Astrocyte (in vitro differentiated cells and primary cell): Measurements from ENCODE around the gene LRP1B. TPM values are rescaled to one million over a fixed set of nuclear protein-coding genes. Genes with fewer than 3 reads are reported as not detected.
"Not testable (repeated sequence)": the region's sequence is repeated elsewhere in the genome, so short reads cannot be mapped to it uniquely, and the experiment has no call there.

Source experiments
- DNase-seq: peaks from one replicate; pipeline ENCODE4 v3.0.0-alpha.2; 2010; ENCODE audit warnings: low read depth
- FAIRE-seq: peaks from 2 replicates; lab custom pipeline; 2011; peaks lifted over from hg19 to GRCh38; lab: Jason Lieb, UNC
- H2AFZ ChIP-seq: 2 replicates; pipeline ENCODE4 v1.6.0; 2012; ENCODE audit warnings: low read depth, low read length, inconsistent platforms
- H3K27ac ChIP-seq: 2 replicates; pipeline ENCODE4 v1.5.1; 2011; ENCODE audit warnings: low read depth, low read length, inconsistent platforms
- H3K27me3 ChIP-seq: 2 replicates; pipeline ENCODE4 v1.6.0; 2011; ENCODE audit warnings: low read length, inconsistent platforms; ENCODE audit not compliant: insufficient read depth
- H3K36me3 ChIP-seq: 2 replicates; pipeline ENCODE4 v1.5.1; 2011; ENCODE audit warnings: low read length, inconsistent platforms; ENCODE audit not compliant: insufficient read depth
- H3K4me1 ChIP-seq: 2 replicates; pipeline ENCODE4 v1.5.1; 2011; ENCODE audit warnings: low read length, inconsistent platforms; ENCODE audit not compliant: insufficient read depth
- H3K4me2 ChIP-seq: 2 replicates; pipeline ENCODE4 v1.6.0; 2012; ENCODE audit warnings: low read length, inconsistent platforms
- H3K4me3 ChIP-seq: 2 replicates; pipeline ENCODE4 v1.5.1; 2011; ENCODE audit warnings: low read depth, mild to moderate bottlenecking, low read length, inconsistent platforms; ENCODE audit not compliant: insufficient read depth
- H3K79me2 ChIP-seq: 2 replicates; pipeline ENCODE4 v1.6.0; 2012; ENCODE audit warnings: mild to moderate bottlenecking, low read length, inconsistent platforms; ENCODE audit not compliant: insufficient read depth
- H3K9ac ChIP-seq: 2 replicates; pipeline ENCODE4 v1.6.0; 2012; ENCODE audit warnings: mild to moderate bottlenecking, low read length, inconsistent platforms
- H3K9me3 ChIP-seq: 2 replicates; pipeline ENCODE4 v1.5.1; 2012; ENCODE audit warnings: low read depth, mild to moderate bottlenecking, low read length, inconsistent platforms; ENCODE audit not compliant: insufficient read depth
- H4K20me1 ChIP-seq: 2 replicates; pipeline ENCODE4 v1.6.0; 2012; ENCODE audit warnings: low read length, inconsistent platforms; ENCODE audit not compliant: insufficient read depth
- H3K27ac Mint-ChIP-seq: one replicate; pipeline ENCODE4 v1.8.0; 2021; ENCODE audit warnings: mild to moderate bottlenecking, mixed read lengths; ENCODE audit not compliant: unreplicated experiment
- H3K27me3 Mint-ChIP-seq: one replicate; pipeline ENCODE4 v1.8.0; 2021; ENCODE audit warnings: low read depth, mixed read lengths; ENCODE audit not compliant: unreplicated experiment
- H3K36me3 Mint-ChIP-seq: one replicate; pipeline ENCODE4 v1.8.0; 2021; ENCODE audit warnings: low read depth, mixed read lengths; ENCODE audit not compliant: unreplicated experiment
- H3K4me1 Mint-ChIP-seq: one replicate; pipeline ENCODE4 v1.8.0; 2021; ENCODE audit warnings: low read depth, mixed read lengths; ENCODE audit not compliant: unreplicated experiment
- H3K4me3 Mint-ChIP-seq: one replicate; pipeline ENCODE4 v1.8.0; 2021; ENCODE audit warnings: mild to moderate bottlenecking, moderate library complexity, mixed read lengths; ENCODE audit not compliant: unreplicated experiment
- H3K9me3 Mint-ChIP-seq: one replicate; pipeline ENCODE4 v1.8.0; 2021; ENCODE audit warnings: mild to moderate bottlenecking, mixed read lengths; ENCODE audit not compliant: unreplicated experiment
- EZH2 ChIP-seq: IDR thresholded peaks from 2 replicates; pipeline ENCODE4 v1.6.1; 2012; ENCODE audit warnings: mild to moderate bottlenecking, low read length, inconsistent platforms; ENCODE audit not compliant: insufficient read depth
- total RNA-seq: library from RNA; stranded (reverse); gene quantifications from 2 replicates; pipeline ENCODE4 v1.2.1, GENCODE V29; 2021
- TF ChIP-seq, protein P1 (sequence below): IDR thresholded peaks from 2 replicates; pipeline ENCODE4 v1.5.1; 2011; ENCODE audit warnings: low read depth, mild to moderate bottlenecking, inconsistent platforms, low read length, moderate library complexity; ENCODE audit not compliant: insufficient read depth

LRP1B gene
- total RNA-seq, 1 donor from 2014 or later, result 1.5 TPM

GRCh38 chr2:140286377-140286776, 1844.4 kb downstream of the LRP1B start:
- Histone ChIP-seq H3K4me3 (no peak overlapping the region), H2AFZ (no peak overlapping the region), H3K4me1 (no peaks in the 10 kb centered on the region), H3K27ac (no peak overlapping the region), H3K9ac (no peak overlapping the region), H3K9me3 (no peaks in the 10 kb centered on the region), H3K4me2 (no peak overlapping the region), H3K36me3 (no peaks in the 10 kb centered on the region), H4K20me1 (no peaks in the 10 kb centered on the region), H3K27me3 (no peaks in the 10 kb centered on the region), H3K79me2 (no peaks in the 10 kb centered on the region)
- H3K36me3 Mint-ChIP-seq, result no peaks in the 10 kb centered on the region
- DNase-seq (no peak), FAIRE-seq (no peak)
- no peak for TF ChIP-seq EZH2
- TF ChIP-seq, protein P1, sequence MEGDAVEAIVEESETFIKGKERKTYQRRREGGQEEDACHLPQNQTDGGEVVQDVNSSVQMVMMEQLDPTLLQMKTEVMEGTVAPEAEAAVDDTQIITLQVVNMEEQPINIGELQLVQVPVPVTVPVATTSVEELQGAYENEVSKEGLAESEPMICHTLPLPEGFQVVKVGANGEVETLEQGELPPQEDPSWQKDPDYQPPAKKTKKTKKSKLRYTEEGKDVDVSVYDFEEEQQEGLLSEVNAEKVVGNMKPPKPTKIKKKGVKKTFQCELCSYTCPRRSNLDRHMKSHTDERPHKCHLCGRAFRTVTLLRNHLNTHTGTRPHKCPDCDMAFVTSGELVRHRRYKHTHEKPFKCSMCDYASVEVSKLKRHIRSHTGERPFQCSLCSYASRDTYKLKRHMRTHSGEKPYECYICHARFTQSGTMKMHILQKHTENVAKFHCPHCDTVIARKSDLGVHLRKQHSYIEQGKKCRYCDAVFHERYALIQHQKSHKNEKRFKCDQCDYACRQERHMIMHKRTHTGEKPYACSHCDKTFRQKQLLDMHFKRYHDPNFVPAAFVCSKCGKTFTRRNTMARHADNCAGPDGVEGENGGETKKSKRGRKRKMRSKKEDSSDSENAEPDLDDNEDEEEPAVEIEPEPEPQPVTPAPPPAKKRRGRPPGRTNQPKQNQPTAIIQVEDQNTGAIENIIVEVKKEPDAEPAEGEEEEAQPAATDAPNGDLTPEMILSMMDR, result no peak
- no peak overlapping the region for H3K4me3 Mint-ChIP-seq
- no peaks in the 10 kb centered on the region for H3K9me3 Mint-ChIP-seq
- no peaks in the 10 kb centered on the region for H3K27me3 Mint-ChIP-seq
- no peaks in the 10 kb centered on the region for H3K4me1 Mint-ChIP-seq
- no peak overlapping the region for H3K27ac Mint-ChIP-seq

- not testable (repeated sequence) for H3K4me1 ChIP-seq, H3K27ac ChIP-seq, H3K9me3 ChIP-seq, H3K36me3 ChIP-seq, H3K9me3 Mint-ChIP-seq, FAIRE-seq, H3K4me2 ChIP-seq, H3K4me1 Mint-ChIP-seq, H3K9ac ChIP-seq, H3K79me2 ChIP-seq, H3K4me3 ChIP-seq, H3K27ac Mint-ChIP-seq, H3K36me3 Mint-ChIP-seq, H2AFZ ChIP-seq, H4K20me1 ChIP-seq, H3K27me3 Mint-ChIP-seq, H3K27me3 ChIP-seq, DNase-seq, H3K4me3 Mint-ChIP-seq
Observed at GRCh38 chr2:140277344-140277743, 1853.5 kb downstream of the LRP1B start.

- Histone ChIP-seq H3K36me3 (no peaks in the 10 kb centered on the region), H3K27ac (no peak overlapping the region), H3K9ac (no peak overlapping the region), H3K9me3 (no peaks in the 10 kb centered on the region), H3K79me2 (no peaks in the 10 kb centered on the region), H3K27me3 (no peaks in the 10 kb centered on the region), H4K20me1 (no peaks in the 10 kb centered on the region), H2AFZ (no peak overlapping the region), H3K4me2 (no peak overlapping the region), H3K4me1 (no peaks in the 10 kb centered on the region), H3K4me3 (no peak overlapping the region)
- Mint-ChIP-seq H3K9me3 (no peaks in the 10 kb centered on the region), H3K4me1 (no peaks in the 10 kb centered on the region), H3K27me3 (no peaks in the 10 kb centered on the region), H3K36me3 (no peaks in the 10 kb centered on the region), H3K4me3 (no peak overlapping the region), H3K27ac (no peak overlapping the region)
- no peak for TF ChIP-seq EZH2
- TF ChIP-seq, protein P1, result no peak
- DNase-seq, result no peak
- no peak for FAIRE-seq
Observed at GRCh38 chr2:140276661-140277060, 1854.2 kb downstream of the LRP1B start.
